ENCODE data around the gene USP11.
A peak's percentile ranks its signal among the peaks of the same experiment; 100 is the strongest.

USP11 gene

DNA sequence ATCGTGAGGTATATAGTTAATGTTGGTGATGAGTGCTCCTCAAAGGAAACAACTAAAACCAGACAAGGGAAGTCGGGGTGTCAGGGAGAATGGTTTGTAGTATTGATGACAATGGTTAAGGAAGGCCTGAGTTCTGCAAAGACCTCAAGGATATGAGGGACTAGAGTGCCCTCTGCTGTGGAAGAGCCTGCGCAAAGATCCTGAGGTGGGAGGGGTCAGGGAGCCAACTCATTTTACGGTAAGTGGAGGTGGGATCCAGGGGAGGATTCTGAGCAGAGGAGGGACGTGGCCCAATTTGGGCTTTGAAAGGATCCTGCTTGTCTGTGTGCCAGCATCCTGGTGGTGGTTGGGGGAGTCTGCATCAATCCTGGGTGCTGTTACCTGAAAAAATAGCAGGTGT, 27.8 kb upstream of the USP11 start:
- DNase-seq: no peak

DNA sequence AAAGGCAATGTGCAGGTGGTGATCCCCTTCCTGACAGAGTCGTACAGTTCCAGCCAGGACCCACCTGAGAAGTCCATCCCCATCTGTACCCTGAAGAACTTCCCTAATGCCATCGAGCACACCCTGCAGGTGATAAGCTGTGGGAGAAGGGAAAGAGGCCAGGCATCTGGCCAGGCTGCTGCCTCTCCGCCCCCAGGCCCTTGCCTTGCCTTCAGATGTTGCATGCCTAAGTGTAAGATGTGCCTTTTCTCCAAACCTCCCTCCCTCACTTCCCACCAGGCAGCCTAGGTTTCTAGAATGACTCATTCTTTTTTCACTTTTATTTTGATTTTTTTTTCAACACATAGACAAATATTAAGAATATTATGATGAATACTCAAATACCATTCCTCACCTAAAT, 26.5 kb upstream of the USP11 start:
- DNase-seq: no peak

DNA sequence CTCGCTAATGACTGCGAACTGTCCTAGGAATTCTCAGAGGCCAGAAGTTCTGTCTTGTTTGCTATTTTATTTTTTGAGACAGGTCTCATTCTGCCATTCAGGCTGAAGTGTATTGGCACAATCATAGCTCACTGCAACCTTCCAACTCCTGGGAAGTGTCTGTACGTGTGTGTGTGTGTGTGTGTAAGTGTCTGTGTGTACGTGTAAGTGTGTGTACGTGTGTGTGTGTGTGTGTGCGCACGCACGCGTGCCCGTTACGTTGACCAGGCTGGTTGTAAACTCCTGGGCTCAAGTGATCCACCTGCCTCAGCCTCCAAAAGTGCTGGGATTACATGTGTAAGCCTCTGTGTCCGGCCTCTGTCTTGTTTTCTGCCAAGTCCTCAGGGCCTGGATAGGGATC, 24.7 kb upstream of the USP11 start:
- DNase-seq: no peak

- no peak for DNase-seq
These were observed 23.1 kb upstream of the USP11 start for GRCh38 chrX:47209508-47210238.

DNA sequence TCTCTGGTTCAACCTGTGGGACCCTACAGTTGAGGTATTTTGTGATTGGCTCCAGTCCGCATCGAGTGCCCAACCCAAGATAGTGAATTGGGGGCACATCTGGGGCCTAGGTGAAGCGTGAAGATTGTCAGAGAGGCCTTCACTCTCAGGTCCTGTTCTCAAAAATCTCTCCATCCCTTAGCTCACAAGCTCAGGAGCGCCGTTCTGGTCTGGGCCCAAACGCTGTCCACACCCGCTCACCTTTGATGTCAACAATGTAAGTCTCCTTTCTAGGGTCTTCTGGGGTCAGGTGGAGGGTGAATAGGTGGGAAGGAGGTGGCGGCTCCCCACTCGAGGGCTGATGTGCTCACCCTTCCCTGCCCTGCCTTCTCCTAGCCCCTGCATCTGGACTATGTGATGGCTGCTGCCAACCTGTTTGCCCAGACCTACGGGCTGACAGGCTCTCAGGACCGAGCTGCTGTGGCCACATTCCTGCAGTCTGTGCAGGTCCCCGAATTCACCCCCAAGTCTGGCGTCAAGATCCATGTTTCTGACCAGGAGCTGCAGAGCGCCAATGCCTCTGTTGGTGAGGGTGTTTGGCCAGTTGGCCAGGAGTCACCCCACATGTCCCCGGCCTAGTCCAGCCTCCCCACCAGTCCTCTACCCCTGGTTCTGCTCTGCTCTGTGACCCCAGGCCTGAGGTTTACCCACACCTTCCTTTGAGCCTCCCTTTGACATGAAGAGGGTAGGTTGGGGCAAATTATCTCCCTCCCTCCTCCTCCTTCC, 22.0 kb upstream of the USP11 start:
- DNase-seq: no peak

DNA sequence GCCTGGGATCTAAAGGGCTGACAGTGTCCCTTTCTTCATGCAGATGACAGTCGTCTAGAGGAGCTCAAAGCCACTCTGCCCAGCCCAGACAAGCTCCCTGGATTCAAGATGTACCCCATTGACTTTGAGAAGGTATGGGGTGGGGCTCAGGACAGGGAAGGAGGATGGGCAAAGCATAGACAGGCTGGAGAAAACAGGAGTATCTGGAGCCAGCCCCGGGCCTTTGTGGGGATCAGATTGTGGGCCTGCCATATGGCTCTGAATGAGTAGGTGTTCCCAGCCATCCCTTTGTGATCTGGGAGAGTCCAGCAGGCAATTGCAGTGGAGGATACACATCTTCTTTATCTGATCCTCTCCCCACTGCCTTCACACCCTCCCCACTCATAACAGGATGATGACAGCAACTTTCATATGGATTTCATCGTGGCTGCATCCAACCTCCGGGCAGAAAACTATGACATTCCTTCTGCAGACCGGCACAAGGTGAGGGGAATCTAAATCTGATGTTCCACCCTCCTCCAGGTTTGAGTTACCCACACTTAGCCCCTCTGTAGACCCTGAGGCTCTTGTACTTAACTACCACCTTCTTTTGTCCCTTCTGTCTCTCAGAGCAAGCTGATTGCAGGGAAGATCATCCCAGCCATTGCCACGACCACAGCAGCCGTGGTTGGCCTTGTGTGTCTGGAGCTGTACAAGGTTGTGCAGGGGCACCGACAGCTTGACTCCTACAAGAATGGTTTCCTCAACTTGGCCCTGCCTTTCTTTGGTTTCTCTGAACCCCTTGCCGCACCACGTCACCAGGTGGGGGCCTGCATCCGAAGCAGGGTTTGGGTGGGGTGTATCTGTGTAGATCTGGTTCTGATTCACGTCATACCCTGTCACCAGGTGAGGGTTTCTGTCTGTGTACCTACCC, 20.2 kb upstream of the USP11 start:
- DNase-seq: no peak

DNA sequence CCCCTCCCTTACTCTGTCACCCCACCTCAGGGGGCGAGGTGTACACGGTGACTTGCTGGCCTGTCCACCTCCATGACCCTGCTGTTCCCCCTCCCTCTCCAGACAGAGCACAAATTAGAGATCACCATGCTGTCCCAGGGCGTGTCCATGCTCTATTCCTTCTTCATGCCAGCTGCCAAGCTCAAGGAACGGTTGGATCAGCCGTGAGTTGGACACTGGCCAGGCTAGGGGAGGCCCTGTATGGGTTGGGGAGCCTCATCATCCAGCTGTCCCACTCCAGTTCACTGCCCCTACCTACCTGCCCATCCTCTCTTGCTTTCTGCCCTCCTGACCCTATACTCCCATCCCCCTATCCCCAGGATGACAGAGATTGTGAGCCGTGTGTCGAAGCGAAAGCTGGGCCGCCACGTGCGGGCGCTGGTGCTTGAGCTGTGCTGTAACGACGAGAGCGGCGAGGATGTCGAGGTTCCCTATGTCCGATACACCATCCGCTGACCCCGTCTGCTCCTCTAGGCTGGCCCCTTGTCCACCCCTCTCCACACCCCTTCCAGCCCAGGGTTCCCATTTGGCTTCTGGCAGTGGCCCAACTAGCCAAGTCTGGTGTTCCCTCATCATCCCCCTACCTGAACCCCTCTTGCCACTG, 18.3 kb upstream of the USP11 start:
- DNase-seq: no peak

DNA sequence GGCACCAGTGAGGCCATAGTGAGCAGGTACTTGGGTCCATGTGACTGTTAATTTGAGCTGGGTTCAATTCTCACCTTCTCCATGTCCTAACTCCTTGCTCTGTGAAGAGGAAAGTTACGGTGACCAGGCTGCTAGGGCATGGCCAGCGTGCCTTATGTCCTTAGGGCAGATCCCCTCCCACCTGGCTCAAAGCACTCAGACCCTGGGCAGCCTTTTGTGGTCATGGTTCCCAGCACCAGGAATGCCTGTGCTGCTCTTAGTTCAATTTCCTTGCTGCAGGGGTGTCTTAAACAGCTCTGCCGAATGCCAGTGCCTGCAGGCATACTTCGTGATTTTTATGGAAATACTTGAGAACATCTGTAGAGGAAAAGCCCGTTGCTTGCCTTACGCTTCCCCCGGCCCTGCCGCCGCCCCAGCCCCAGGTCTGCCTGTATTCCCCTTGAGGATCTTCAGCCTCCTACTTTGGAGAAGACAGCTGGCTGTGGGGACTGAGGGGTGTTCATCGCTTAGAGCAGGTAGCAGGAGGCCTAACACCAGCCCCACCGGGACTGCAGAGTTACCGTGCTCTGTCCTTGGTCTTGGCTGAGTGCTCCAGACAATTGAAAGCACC, 17.4 kb upstream of the USP11 start:
- no peak for DNase-seq

- no peak for DNase-seq
These were observed 16.4 kb upstream of the USP11 start for GRCh38 chrX:47216393-47216925.

DNA sequence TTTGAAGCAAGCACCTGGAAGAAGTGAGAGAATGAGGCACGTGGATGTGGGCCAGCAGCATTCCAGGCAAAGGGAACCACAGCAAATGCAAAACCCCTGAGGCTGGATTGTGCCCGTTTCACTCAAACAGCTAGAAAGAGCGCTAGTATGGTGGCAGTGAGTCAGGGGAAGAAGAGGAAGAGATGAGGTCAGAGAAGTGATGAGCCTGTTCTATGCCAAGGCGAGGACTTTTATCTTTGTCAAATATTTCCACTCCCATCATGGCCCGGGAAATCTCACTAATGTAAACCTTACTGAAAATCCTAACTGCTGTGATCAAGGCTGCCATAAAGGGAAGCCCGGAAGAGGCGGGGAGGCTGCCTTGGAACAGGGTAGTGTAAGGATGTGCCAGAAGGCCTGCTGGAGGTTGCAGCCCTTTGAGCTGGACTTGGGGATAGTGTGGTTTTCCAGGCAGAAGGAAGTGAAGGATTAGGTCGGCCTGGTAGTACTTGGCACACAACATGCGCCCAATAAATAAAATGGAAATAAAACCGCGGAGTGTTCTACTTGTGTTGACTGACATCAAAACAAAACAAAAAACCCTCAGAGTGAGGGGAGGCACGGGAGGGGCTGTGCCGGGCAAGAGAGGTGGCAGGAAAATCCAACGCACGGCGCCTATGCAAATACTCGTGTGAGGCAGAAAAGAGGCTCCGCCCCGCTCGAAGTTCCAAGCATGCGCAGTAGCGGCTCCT, 15.5 kb upstream of the USP11 start:
- no peak for DNase-seq

DNA sequence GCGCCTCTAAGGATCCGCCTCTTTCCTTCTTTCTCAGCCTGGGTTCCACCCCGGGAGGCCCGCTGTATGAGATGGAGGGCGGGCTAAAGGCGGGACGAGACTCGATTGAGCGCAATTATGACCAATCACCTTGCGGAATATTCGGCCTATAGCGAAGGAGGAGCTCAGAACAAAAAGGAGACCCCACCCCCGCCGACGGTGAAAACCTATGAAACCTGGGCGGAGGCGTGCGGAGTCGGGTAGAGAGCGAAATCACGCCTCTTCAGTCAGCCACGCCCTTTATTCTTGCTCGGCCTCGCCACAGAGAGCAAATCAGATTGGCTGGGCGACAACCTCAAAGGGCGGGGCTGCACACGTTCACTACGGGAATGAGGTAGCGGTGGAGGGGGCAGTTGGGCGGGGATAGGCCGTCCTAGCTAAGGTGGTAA, 14.9 kb upstream of the USP11 start:
- DNase-seq: peak; percentile 83 to 92

DNA sequence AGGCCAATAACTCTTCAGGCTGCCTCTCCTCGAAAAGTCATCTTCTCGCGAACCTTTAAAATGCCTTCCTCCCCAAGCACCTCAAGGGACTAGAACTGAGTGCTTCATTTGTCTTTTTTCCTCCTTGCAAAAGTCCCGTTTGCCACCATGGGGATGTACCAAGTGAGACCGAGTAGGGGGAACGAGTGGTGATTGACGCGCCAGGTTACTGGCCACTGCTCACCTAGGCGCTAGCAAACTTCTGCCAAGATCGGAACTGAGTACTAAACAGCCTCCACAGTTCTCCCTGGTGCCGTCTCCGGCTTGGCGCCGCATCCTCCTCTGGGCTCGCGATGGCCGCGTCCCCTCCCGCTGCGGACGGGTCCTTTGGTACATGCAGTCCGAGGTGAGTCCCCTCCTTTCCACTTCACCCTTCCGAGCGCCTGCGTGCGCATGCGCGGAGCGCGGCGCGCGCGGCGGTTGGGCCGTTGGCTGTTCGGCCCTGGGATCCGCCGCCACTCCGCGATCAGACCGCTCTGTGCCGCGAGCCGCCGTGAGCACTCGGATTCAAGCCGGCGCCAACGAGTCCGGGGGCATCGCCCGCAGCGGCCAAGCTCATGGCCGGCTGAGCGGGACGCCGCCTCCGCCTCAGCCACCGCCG, 14.4 kb upstream of the USP11 start, which contains the start of gene CDK16:
Gene CDK16 (plus strand): TSS at position 402 of the 640 bp plus-strand sequence. CDS start 4,877 bp downstream, outside the sequence.
- peak; percentile 51 to 68 for DNase-seq

DNA sequence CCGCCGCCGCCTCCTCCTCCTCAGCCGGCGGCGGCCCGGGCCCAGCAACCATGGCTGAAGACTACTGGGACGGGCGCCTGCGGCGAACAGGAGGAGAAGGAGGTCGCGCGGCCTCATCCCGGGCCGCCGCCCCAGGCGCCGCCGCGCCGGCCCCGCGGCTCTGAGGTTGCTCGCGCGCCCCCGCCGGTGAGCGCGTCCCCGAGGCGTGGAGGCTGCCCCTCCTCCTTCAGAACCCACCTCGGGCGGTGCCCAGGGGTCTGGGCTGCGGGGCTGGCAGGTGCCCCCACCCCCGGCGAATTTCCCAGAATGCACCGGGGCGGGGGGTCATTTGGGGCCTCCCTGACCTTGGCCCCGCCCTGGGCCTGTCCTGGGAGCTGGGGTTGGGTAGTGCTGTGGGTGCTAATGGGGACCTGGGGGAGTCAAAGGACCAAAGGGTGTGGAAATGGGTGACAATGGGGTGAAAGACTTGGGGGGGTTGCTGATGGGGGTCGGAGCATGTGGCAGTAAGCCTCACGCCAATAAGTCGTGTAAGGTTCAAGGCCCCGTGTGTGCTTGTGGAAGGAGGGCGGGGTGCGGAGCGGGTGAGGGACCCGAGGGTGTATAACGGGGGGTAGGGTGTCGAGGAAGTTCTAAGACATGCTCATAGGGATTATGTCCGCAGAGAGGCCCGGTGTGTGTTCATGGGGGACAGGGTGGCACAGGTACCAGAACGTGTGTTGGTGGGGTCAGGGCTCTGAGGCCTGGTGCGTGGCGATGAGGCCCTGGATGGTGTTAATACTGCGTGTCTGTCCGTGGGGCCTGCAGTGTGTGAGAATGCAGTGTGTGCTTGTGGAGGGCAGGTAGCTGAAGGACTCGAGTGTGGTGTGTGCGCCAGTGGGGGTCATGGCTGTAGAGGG, 13.6 kb upstream of the USP11 start:
- peak; percentile 29 to 42 for DNase-seq

DNA sequence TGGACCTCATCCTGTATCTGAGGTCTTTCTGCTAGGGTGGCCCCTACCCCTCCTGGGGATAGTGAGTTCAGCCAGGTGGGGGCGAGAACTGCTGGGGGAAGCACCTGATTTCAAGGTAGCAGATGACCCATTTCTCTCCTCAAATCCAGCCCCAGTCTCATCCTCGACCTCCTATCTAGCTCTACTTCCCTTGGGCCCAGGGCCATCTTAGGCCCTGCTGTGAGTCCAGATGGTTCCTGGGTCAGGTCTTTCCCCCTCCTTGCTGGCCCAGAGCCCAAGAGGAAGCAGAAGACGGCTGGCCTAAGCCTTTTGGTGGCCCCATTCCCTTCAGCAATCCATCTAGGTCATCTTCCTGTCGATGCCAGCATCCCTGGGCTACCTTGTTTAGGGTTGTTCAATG, 11.1 kb upstream of the USP11 start:
- DNase-seq: no peak

DNA sequence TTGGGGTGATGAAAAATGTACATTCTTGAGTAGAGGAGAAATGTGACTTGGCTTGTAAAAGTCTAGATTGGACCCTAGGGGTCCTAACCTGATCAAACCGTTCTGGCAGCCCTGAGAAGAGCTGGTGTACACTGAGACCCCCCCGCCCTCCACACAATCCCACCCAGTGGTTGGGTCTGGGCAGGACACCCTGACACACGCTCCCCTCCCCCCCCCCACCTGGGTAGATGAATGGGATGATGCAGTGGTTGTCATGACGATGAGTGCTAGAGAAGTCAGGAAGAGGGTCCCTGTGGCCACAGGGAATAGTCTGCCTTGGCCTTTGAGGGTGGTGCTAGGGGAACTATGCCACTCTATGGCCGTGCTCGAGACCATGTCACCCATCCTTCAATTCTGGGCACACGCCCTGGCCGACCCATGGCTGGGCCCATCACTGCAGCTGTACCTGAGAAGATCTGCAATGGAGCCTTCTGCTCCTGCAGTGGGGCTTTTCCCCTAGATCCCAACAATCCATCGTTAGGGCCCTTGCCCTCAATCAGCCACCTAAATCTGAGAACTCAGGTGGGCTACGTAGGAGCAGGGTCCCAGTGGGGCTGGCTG, 10.0 kb upstream of the USP11 start:
- no peak for DNase-seq

- DNase-seq: no peak
These were observed 9.1 kb upstream of the USP11 start for GRCh38 chrX:47223476-47224250.

GRCh38 chrX:47224266-47224895, 8.4 kb upstream of the USP11 start:
- DNase-seq: no peak

GRCh38 chrX:47224896-47225290, 7.9 kb upstream of the USP11 start:
- DNase-seq: no peak

Measured in stimulated activated CD4-positive, alpha-beta T cell treated with anti-CD3 and anti-CD28 coated beads, Interleukin-2, amount 100 ng/mL, for 48 hours (primary cell).